K562 (cell line): Measurements from ENCODE around the gene WNK2. TPM values are rescaled to one million over a fixed set of nuclear protein-coding genes. Genes with fewer than 3 reads are reported as not detected.
A peak's percentile ranks its signal among the peaks of the same experiment; 100 is the strongest.

Experiments used
- ATAC-seq: fragments of 200-7000 bp; cut with Tn5 transposase; 3 replicates; pipeline ENCODE4 v1.9.1; 2020; ENCODE audit warnings: moderate library complexity
- BruUV-seq: library from RNA; stranded (reverse); fragments of 400-500 nt; replicated peaks from 2 replicates; lab custom pipeline; 2021; lab: Mats Ljungman, UMichigan
- CTCF ChIA-PET: fragments of 300-600 bp; formaldehyde crosslinking; extraction: SDS; loops from one replicate; lab custom pipeline; 2021; ENCODE audit warnings: low intra/inter-chr PET ratio; lab: Yijun Ruan, JAX
- POLR2A ChIA-PET: fragments of 300-600, 350-650 bp; sonication (Branson Sonifier 250); formaldehyde crosslinking; extraction: SDS; loops from one replicate; lab custom pipeline; 2021; ENCODE audit warnings: antibody characterized with exemption, inconsistent platforms; lab: Yijun Ruan, JAX
- DNase-seq, 4 experiments: peaks; one replicate each; pipeline versions ENCODE4 v3.0.0 to v3.0.0-alpha.2; 2011 to 2018; ENCODE audit warnings: low spot score in 3 of 4, mixed read lengths in 3 of 4; ENCODE audit errors: extremely low read depth in 1 of 4
- FAIRE-seq: peaks from 2 replicates; lab custom pipeline; 2011; peaks lifted over from hg19 to GRCh38; lab: Jason Lieb, UNC
- H2AFZ ChIP-seq: 2 replicates; pipeline ENCODE4 v1.6.0; 2011; ENCODE audit warnings: low read depth, low read length, control low read depth, inconsistent platforms
- H3K27ac ChIP-seq: fragments of 200-600 bp; 3 replicates; pipeline ENCODE4 v1.8.0; 2011; ENCODE audit warnings: low read depth, mild to moderate bottlenecking, control low read depth, inconsistent platforms, low read length, moderate library complexity, mixed read lengths; ENCODE audit errors: extremely low read depth
- H3K27me3 ChIP-seq, 2 experiments: fragments of 300-600 bp in 1 of 2; 2 replicates in 1 of 2; 3 replicates in 1 of 2; pipeline versions ENCODE4 v1.6.0 to v1.8.0; 2011; ENCODE audit warnings: inconsistent platforms in 2 of 2, low read length in 2 of 2, mild to moderate bottlenecking in 1 of 2, mixed read lengths in 1 of 2, moderate library complexity in 1 of 2; ENCODE audit not compliant: control insufficient read depth in 2 of 2, insufficient read depth in 2 of 2
- H3K36me3 ChIP-seq: fragments of 300-600 bp; 3 replicates; pipeline ENCODE4 v1.8.0; 2011; ENCODE audit warnings: mild to moderate bottlenecking, low read length, inconsistent platforms; ENCODE audit not compliant: control insufficient read depth, insufficient read depth
- H3K4me1 ChIP-seq, 2 experiments: fragments of 200-600 bp in 1 of 2; replicated peaks in 1 of 2; 2 replicates in 1 of 2; 3 replicates in 1 of 2; pipeline versions ENCODE4 v1.5.1 to v1.8.0; 2011; ENCODE audit warnings: inconsistent platforms in 2 of 2, low read length in 2 of 2, mild to moderate bottlenecking in 1 of 2, mixed read lengths in 1 of 2, moderate library complexity in 1 of 2; ENCODE audit not compliant: control insufficient read depth in 2 of 2, insufficient read depth in 2 of 2
- H3K4me2 ChIP-seq: 2 replicates; pipeline ENCODE4 v1.6.1; 2011; ENCODE audit warnings: low read length, control low read depth, inconsistent platforms, mixed read lengths; ENCODE audit not compliant: insufficient read depth
- H3K4me3 ChIP-seq: fragments of 200-600 bp; sonication (generic), shearing (Covaris generic); 2 replicates; pipeline ENCODE4 v1.5.1; 2016; ENCODE audit warnings: control low read depth, inconsistent platforms
- H3K79me2 ChIP-seq: fragments of 200-600 bp; 3 replicates; pipeline ENCODE4 v1.8.0; 2011; ENCODE audit warnings: low read length, inconsistent platforms; ENCODE audit not compliant: control insufficient read depth, insufficient read depth
- H3K9ac ChIP-seq, 2 experiments: 2 replicates each; pipeline versions ENCODE4 v1.6.0 to v1.6.1; 2011; ENCODE audit warnings: low read depth in 2 of 2, low read length in 2 of 2, control low read depth in 1 of 2, inconsistent platforms in 1 of 2, mild to moderate bottlenecking in 1 of 2, mixed read lengths in 1 of 2; ENCODE audit not compliant: insufficient read depth in 1 of 2
- H3K9me1 ChIP-seq: one replicate; pipeline ENCODE4 v1.6.0; 2011; ENCODE audit warnings: inconsistent platforms, mild to moderate bottlenecking, low read length, moderate library complexity; ENCODE audit not compliant: control insufficient read depth, insufficient read depth
- H3K9me3 ChIP-seq: replicated peaks from 2 replicates; pipeline ENCODE4 v1.5.1; 2011; ENCODE audit warnings: low read depth, low read length, inconsistent platforms; ENCODE audit not compliant: control insufficient read depth, insufficient read depth
- H4K20me1 ChIP-seq: replicated peaks from 2 replicates; pipeline ENCODE4 v1.6.1; 2011; ENCODE audit warnings: low read length, inconsistent platforms, mixed read lengths; ENCODE audit not compliant: control insufficient read depth, insufficient read depth
- CAMTA2 ChIP-seq: fragments of 250-450 bp; sonication (Bioruptor Pico); conservative IDR thresholded peaks from 2 replicates; pipeline ENCODE4 v1.5.1; 2022
- CBX5 ChIP-seq: IDR thresholded peaks from 2 replicates; pipeline ENCODE4 v1.6.1; 2014; ENCODE audit warnings: low read depth, borderline replicate concordance
- CHD4 ChIP-seq: fragments of 200-600 bp; sonication (generic); IDR thresholded peaks from 3 replicates; pipeline ENCODE4 v1.6.1; 2012; ENCODE audit warnings: low read depth, mild to moderate bottlenecking, mixed read lengths, low read length, inconsistent platforms; ENCODE audit not compliant: insufficient read depth, insufficient replicate concordance, poor library complexity, severe bottlenecking
- EWSR1 ChIP-seq: fragments of 450-650 bp; IDR thresholded peaks from 2 replicates; pipeline ENCODE4 v1.6.1; 2018; ENCODE audit warnings: borderline replicate concordance, mild to moderate bottlenecking, low read depth, moderate library complexity; ENCODE audit not compliant: partially characterized antibody
- GABPB2 ChIP-seq: fragments of 250-450 bp; sonication (Bioruptor Pico); conservative IDR thresholded peaks from 2 replicates; pipeline ENCODE4 v1.5.1; 2021; ENCODE audit warnings: mild to moderate bottlenecking
- JUND ChIP-seq, 2 experiments: IDR thresholded peaks; 2 replicates in 1 of 2; 3 replicates in 1 of 2; pipeline ENCODE4 v1.6.1; 2011; ENCODE audit warnings: borderline replicate concordance in 2 of 2, low read depth in 2 of 2, low read length in 2 of 2, improper control_type of control experiment in 1 of 2, missing biosample characterization in 1 of 2, missing genetic modification characterization in 1 of 2, missing genetic modification reagents in 1 of 2
- KAT8 ChIP-seq: fragments of 450-650 bp; IDR thresholded peaks from 2 replicates; pipeline ENCODE4 v1.6.1; 2016; ENCODE audit warnings: low read depth, mild to moderate bottlenecking
- SMAD3 ChIP-seq: fragments of 450-650 bp; formaldehyde crosslinking; conservative IDR thresholded peaks from 2 replicates; pipeline ENCODE4 v1.4.0; 2020; ENCODE audit warnings: mild to moderate bottlenecking
- SREBF1 ChIP-seq: fragments of 150-350 bp; IDR thresholded peaks from 2 replicates; pipeline ENCODE4 v1.6.1; 2014; ENCODE audit warnings: antibody characterized with exemption, low read depth, low read length, borderline replicate concordance
- VEZF1 ChIP-seq: fragments of 200-800 bp; sonication (Bioruptor generic); IDR thresholded peaks from 2 replicates; pipeline ENCODE4 v1.6.1; 2017; ENCODE audit warnings: missing genetic modification characterization, missing compliant biosample characterization
- WHSC1 ChIP-seq: IDR thresholded peaks from one replicate; pipeline ENCODE4 v1.6.1; 2012; ENCODE audit warnings: low read length, control low read depth, inconsistent platforms
- ZBTB33 ChIP-seq: sonication (generic); formaldehyde crosslinking; IDR thresholded peaks from 2 replicates; pipeline ENCODE4 v1.8.1; 2023; ENCODE audit warnings: mild to moderate bottlenecking, missing genetic modification reagents
- ZNF174 ChIP-seq: fragments of 250-450 bp; sonication (Bioruptor Pico); IDR thresholded peaks from 2 replicates; pipeline ENCODE4 v1.4.0; 2020; ENCODE audit warnings: mild to moderate bottlenecking
- ZNF592 ChIP-seq: fragments of 450-650 bp; IDR thresholded peaks from 2 replicates; pipeline ENCODE4 v1.6.1; 2017; ENCODE audit warnings: antibody characterized with exemption, mild to moderate bottlenecking
- WGBS: fragments of 100-300 bp; shearing (Covaris generic); methylation state at CpG from one replicate; pipeline ENCODE4 v1.1.6; 2016; ENCODE audit warnings: low coverage, mixed read lengths; ENCODE audit not compliant: insufficient coverage; ENCODE audit errors: missing lambda C conversion rate; 5-methylcytosine and 5-hydroxymethylcytosine counted together
- in situ Hi-C: fragments of 300-500 bp; cut with MboI; formaldehyde crosslinking; loops from 4 replicates; pipeline ENCODE4 v1.15.0; 2018; ENCODE audit warnings: inconsistent platforms, mixed read lengths
- intact Hi-C: fragments of 100-400 bp; cut with micrococcal nuclease; formaldehyde crosslinking; loops from 2 replicates; pipeline ENCODE4 v1.14.2; 2022
- polyA plus RNA-seq, 8 experiments: library from polyadenylated mRNA; depleted of rRNA in 4 of 8; stranded (reverse) in 5 of 8; unstranded in 3 of 8; fragments of >200 nt; fragmentation: Nextera tagmentation in 2 of 8; fragmentation: Illumina TruSeq in 1 of 8; extraction: Ambion mirVana in 2 of 8; extraction: Trizol in 1 of 8; gene quantifications; 2 replicates each; pipeline versions ENCODE4 v1.2.1 to v1.2.3, GENCODE V29; 2011 to 2014; ENCODE audit warnings: inconsistent platforms in 1 of 8, missing spikeins in 1 of 8
- total RNA-seq, 7 experiments: library from RNA; depleted of rRNA in 6 of 7; stranded (reverse); fragments of >200 nt in 6 of 7; fragmentation: Illumina TruSeq in 2 of 7; extraction: Trizol in 2 of 7; gene quantifications; 2 replicates each; pipeline versions ENCODE4 v1.2.1 to v1.2.3, GENCODE V29; 2011 to 2021; ENCODE audit warnings: low replicate concordance in 1 of 7

The WNK2 gene
- total and polyA plus RNA-seq, 9 of the 15 experiments (the other 6 are each of a cell fraction or from before 2014, with no cell fraction given): 0.36 to 3.3 (median 0.64) TPM; not detected in 2

GRCh38 chr9:93320591-93321219 lies 136.8 kb downstream of the WNK2 start:
- TF ChIP-seq GABPB2 (CRISPR knock-in tag) (no peak), CHD4 (no peak), ZNF592 (no peak), SMAD3 (CRISPR knock-in tag) (no peak), WHSC1 (no peak), VEZF1 (CRISPR knock-in tag) (no peak), ZNF174 (CRISPR knock-in tag) (no peak), KAT8 (no peak), EWSR1 (no peak), JUND (IDR thresholded peaks at IDR 0.05; ENCODE audit: borderline replicate concordance, low read depth, low read length) (no peak), JUND (tag; IDR thresholded peaks at IDR 0.05; ENCODE audit: borderline replicate concordance, low read depth, low read length) (no peak), CBX5 (no peak), ZBTB33 (CRISPR knock-in tag) (no peak), SREBF1 (no peak), CAMTA2 (CRISPR knock-in tag) (no peak)
- POLR2A ChIA-PET: interaction anchor here (0.7 kb wide), 1 partner anchor 51 kb away, joined by 4 read pairs; no protein-coding TSS in a partner anchor
- in situ Hi-C loops: loop anchor here (25.0 kb wide), 1 partner anchor 308 kb away; no protein-coding TSS in a partner anchor

More at GRCh38 chr9:93320591-93321219, 136.8 kb downstream of the WNK2 start:
- H3K9me3 ChIP-seq: no peaks in the 10 kb centered on the region
- no peak overlapping the region for H3K4me2 ChIP-seq
- no peak overlapping the region for H3K27ac ChIP-seq
- peak in 1 of 4 experiments; percentile 4 for DNase-seq
- FAIRE-seq: no peak
- ATAC-seq: no peak
- intact Hi-C loops: no loop called here
- H4K20me1 ChIP-seq: no peaks in the 10 kb centered on the region
- H3K4me1 ChIP-seq: peaks cover 0 to 17% of the 10 kb centered on the region in 2 experiments; a peak in 2 of 5 replicates
- H2AFZ ChIP-seq: no peak overlapping the region
- WGBS: 1% methylated on average over 11 of the region's 11 CpGs
- CTCF ChIA-PET: no interaction called here
- H3K27me3 ChIP-seq: peaks cover 24 to 83% of the 10 kb centered on the region in 2 experiments
- no peak overlapping the region for H3K9ac ChIP-seq
- peaks cover 3% of the 10 kb centered on the region for H3K9me1 ChIP-seq
- no peaks in the 10 kb centered on the region for H3K36me3 ChIP-seq
- BruUV-seq: no TSS peak
- H3K4me3 ChIP-seq: no peak overlapping the region
- no peaks in the 10 kb centered on the region for H3K79me2 ChIP-seq
